Left lobe of liver (tissue), 2 donors: Measurements from ENCODE around the gene SLC12A9. TPM values are rescaled to one million over a fixed set of nuclear protein-coding genes. Genes with fewer than 3 reads are reported as not detected.
"Not testable (repeated sequence)": the region's sequence is repeated elsewhere in the genome, so short reads cannot be mapped to it uniquely, and the experiment has no call there.

Experiments
- ATAC-seq: fragments of 200-7000 bp; cut with Tn5 transposase; one replicate; pipeline ENCODE4 v1.9.1; 2020; ENCODE audit warnings: mild to moderate bottlenecking, moderate library complexity
- DNase-seq: peaks from one replicate; pipeline ENCODE4 v3.0.0-alpha.2; 2020; ENCODE audit warnings: low spot score
- total RNA-seq: library from RNA; stranded (reverse); gene quantifications from one replicate; pipeline ENCODE4 v1.2.1, GENCODE V29; 2021
- donor health status: DM: no; HTN: no; CAD: no; lungs with moderate emphysema.
- donor health status: DM: no; HTN: yes; CAD: no.

The SLC12A9 gene
- total RNA-seq, 1 donor from 2014 or later = 10.1 TPM

GRCh38 chr7:100825751-100826513, 26.6 kb upstream of the SLC12A9 start:
- ATAC-seq (no peak), DNase-seq (no peak)

GRCh38 chr7:100826514-100827329, 25.8 kb upstream of the SLC12A9 start:
- ATAC-seq (peak; percentile 18), DNase-seq (peak; percentile 61)

GRCh38 chr7:100827330-100828226, 24.9 kb upstream of the SLC12A9 start, which contains the start of gene EPHB4:
Gene EPHB4 (minus strand): TSS chr7:100827523. CDS start chr7:100827030, 493 bp downstream.
- DNase-seq (peak; percentile 95), ATAC-seq (peak; percentile 77)

GRCh38 chr7:100829150-100829716, 23.3 kb upstream of the SLC12A9 start:
- DNase-seq (peak; percentile 86), ATAC-seq (peak; percentile 36)

- ATAC-seq (no peak), DNase-seq (no peak)
Observed at GRCh38 chr7:100830396-100830795, 22.1 kb upstream of the SLC12A9 start.

GRCh38 chr7:100832281-100832633, 20.3 kb upstream of the SLC12A9 start:
- DNase-seq (no peak), ATAC-seq (no peak)

- peak; percentile 10 for ATAC-seq
- peak; percentile 59 for DNase-seq
Observed at GRCh38 chr7:100835903-100836811, 16.4 kb upstream of the SLC12A9 start.

- ATAC-seq = no peak
- DNase-seq = no peak
Observed at GRCh38 chr7:100836812-100837098, 15.8 kb upstream of the SLC12A9 start.

- ATAC-seq (peak; percentile 78), DNase-seq (peak; percentile 88)
Observed at GRCh38 chr7:100837099-100837836, 15.2 kb upstream of the SLC12A9 start.

GRCh38 chr7:100839361-100839760, 13.2 kb upstream of the SLC12A9 start:
- ATAC-seq (no peak), DNase-seq (no peak)

- no peak for DNase-seq
Observed at GRCh38 chr7:100840470-100841100, 11.9 kb upstream of the SLC12A9 start.

GRCh38 chr7:100847360-100847759, 5.2 kb upstream of the SLC12A9 start:
- no peak for ATAC-seq
- DNase-seq = no peak

More at GRCh38 chr7:100840470-100841100, 11.9 kb upstream of the SLC12A9 start:
- no peak for ATAC-seq

- no peak for DNase-seq
Observed at GRCh38 chr7:100854146-100854895, 1.8 kb downstream of the SLC12A9 start.

GRCh38 chr7:100854899-100855298, 2.4 kb downstream of the SLC12A9 start:
- not testable (repeated sequence) for DNase-seq, ATAC-seq

More at GRCh38 chr7:100854146-100854895, 1.8 kb downstream of the SLC12A9 start:
- no peak for ATAC-seq

GRCh38 chr7:100855515-100855914, 3.0 kb downstream of the SLC12A9 start:
- ATAC-seq (no peak), DNase-seq (no peak)

- ATAC-seq (no peak), DNase-seq (no peak)
Observed at GRCh38 chr7:100856871-100857282, 4.4 kb downstream of the SLC12A9 start.

GRCh38 chr7:100859856-100860255, 7.3 kb downstream of the SLC12A9 start:
- ATAC-seq (no peak), DNase-seq (no peak)
